ENCODE measurements around the gene ATP6V1C2.

GRCh38 chr2:10716581-10716980, 4.8 kb upstream of the ATP6V1C2 start:
- TF ChIP-seq EZH2 (IDR thresholded peaks at IDR 0.05; ENCODE audit: low read length, unreplicated experiment) (no peak), EZH2phosphoT487 (IDR thresholded peaks at IDR 0.05; ENCODE audit: borderline replicate concordance, low read length) (no peak)
- TF ChIP-seq, protein P1, sequence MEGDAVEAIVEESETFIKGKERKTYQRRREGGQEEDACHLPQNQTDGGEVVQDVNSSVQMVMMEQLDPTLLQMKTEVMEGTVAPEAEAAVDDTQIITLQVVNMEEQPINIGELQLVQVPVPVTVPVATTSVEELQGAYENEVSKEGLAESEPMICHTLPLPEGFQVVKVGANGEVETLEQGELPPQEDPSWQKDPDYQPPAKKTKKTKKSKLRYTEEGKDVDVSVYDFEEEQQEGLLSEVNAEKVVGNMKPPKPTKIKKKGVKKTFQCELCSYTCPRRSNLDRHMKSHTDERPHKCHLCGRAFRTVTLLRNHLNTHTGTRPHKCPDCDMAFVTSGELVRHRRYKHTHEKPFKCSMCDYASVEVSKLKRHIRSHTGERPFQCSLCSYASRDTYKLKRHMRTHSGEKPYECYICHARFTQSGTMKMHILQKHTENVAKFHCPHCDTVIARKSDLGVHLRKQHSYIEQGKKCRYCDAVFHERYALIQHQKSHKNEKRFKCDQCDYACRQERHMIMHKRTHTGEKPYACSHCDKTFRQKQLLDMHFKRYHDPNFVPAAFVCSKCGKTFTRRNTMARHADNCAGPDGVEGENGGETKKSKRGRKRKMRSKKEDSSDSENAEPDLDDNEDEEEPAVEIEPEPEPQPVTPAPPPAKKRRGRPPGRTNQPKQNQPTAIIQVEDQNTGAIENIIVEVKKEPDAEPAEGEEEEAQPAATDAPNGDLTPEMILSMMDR (conservative IDR thresholded peaks at IDR 0.05; ENCODE audit: low read depth, low read length): no peak
